B cell (primary cell): Measurements from ENCODE around the gene SNED1. TPM values are rescaled to one million over a fixed set of nuclear protein-coding genes. Genes with fewer than 3 reads are reported as not detected.

ENCODE experiments used
- ATAC-seq: fragments of 200-7000 bp; cut with Tn5 transposase; one replicate; pipeline ENCODE4 v1.10.0; 2021; ENCODE audit warnings: low read depth, mild to moderate bottlenecking, moderate number of reproducible peaks, moderate library complexity
- CTCF ChIA-PET: fragments of 350-600 bp; sonication (Branson Sonifier 250); formaldehyde crosslinking; loops from one replicate; lab custom pipeline; 2021; ENCODE audit warnings: antibody characterized with exemption, inconsistent platforms; lab: Charles Lee
- POLR2A ChIA-PET: fragments of 350-600 bp; sonication (Branson Sonifier 250); formaldehyde crosslinking; loops from one replicate; lab custom pipeline; 2021; ENCODE audit warnings: antibody characterized with exemption; lab: Charles Lee
- DNase-seq: peaks from one replicate; pipeline ENCODE4 v3.0.0; 2013
- H2AFZ ChIP-seq: 2 replicates; pipeline ENCODE4 v1.6.1; 2012; ENCODE audit warnings: mild to moderate bottlenecking, low read depth, low read length; ENCODE audit not compliant: insufficient read depth, poor library complexity, severe bottlenecking
- H3K27ac ChIP-seq, 2 donors: 1 replicate in 1 of 2; 2 replicates in 1 of 2; pipeline ENCODE4 v1.5.1; 2012 to 2013; ENCODE audit warnings: low read length in 2 of 2, mild to moderate bottlenecking in 2 of 2, moderate library complexity in 1 of 2
- H3K27me3 ChIP-seq, 4 experiments: fragments of 200-600 bp in 1 of 4; sonication (generic) in 1 of 4; replicated peaks in 1 of 4; 1 replicate in 2 of 4; 2 replicates in 2 of 4; pipeline versions ENCODE4 v1.6.1 to v1.7.0; 2013 to 2016; ENCODE audit warnings: low read length in 3 of 4, mild to moderate bottlenecking in 2 of 4, mixed read lengths in 1 of 4, moderate library complexity in 1 of 4; ENCODE audit not compliant: insufficient read depth in 4 of 4, control insufficient read depth in 3 of 4; ENCODE audit errors: control extremely low read depth in 1 of 4
- H3K36me3 ChIP-seq, 2 experiments: replicated peaks in 1 of 2; 1 replicate in 1 of 2; 2 replicates in 1 of 2; pipeline versions ENCODE4 v1.6.1 to v1.7.1; 2013; ENCODE audit warnings: low read length in 1 of 2; ENCODE audit not compliant: insufficient read depth in 2 of 2, control insufficient read depth in 1 of 2; ENCODE audit errors: control extremely low read depth in 1 of 2, extremely low read depth in 1 of 2
- H3K4me1 ChIP-seq, 2 donors: fragments of 200-600 bp in 1 of 2; sonication (generic) in 1 of 2; 1 replicate in 1 of 2; 2 replicates in 1 of 2; pipeline versions ENCODE4 v1.5.1 to v1.6.1; 2013 to 2017; ENCODE audit warnings: low read length in 2 of 2; ENCODE audit not compliant: control insufficient read depth in 2 of 2, insufficient read depth in 2 of 2
- H3K4me2 ChIP-seq: replicated peaks from 2 replicates; pipeline ENCODE3; 2012; ENCODE audit warnings: mild to moderate bottlenecking, low read depth, low read length; ENCODE audit not compliant: poor library complexity, severe bottlenecking
- H3K4me3 ChIP-seq, 5 experiments: fragments of 200-600 bp in 1 of 5; sonication (generic) in 1 of 5; 1 replicate in 3 of 5; 2 replicates in 2 of 5; pipeline versions ENCODE4 v1.5.1 to v1.7.0; 2011 to 2016; ENCODE audit warnings: low read length in 4 of 5, mild to moderate bottlenecking in 4 of 5, low read depth in 2 of 5, control low read depth in 1 of 5, moderate library complexity in 1 of 5; ENCODE audit not compliant: insufficient read depth in 1 of 5; ENCODE audit errors: control extremely low read depth in 1 of 5, extremely low read depth in 1 of 5
- H3K79me2 ChIP-seq: fragments of 200-600 bp; sonication (generic); one replicate; pipeline ENCODE4 v1.6.0; 2016; ENCODE audit warnings: low read length; ENCODE audit not compliant: control insufficient read depth, insufficient read depth
- H3K9ac ChIP-seq: fragments of 200-600 bp; sonication (generic); 2 replicates; pipeline ENCODE4 v1.6.1; 2017; ENCODE audit warnings: mild to moderate bottlenecking, low read length, moderate library complexity
- H3K9me3 ChIP-seq, 3 donors: one replicate each; pipeline versions ENCODE4 v1.6.1 to v1.7.1; 2013; ENCODE audit warnings: low read length in 2 of 3; ENCODE audit not compliant: control insufficient read depth in 2 of 3, insufficient read depth in 1 of 3; ENCODE audit errors: control extremely low read depth in 1 of 3
- H4K20me1 ChIP-seq: 2 replicates; pipeline ENCODE4 v1.6.0; 2012; ENCODE audit warnings: mild to moderate bottlenecking, low read length; ENCODE audit not compliant: insufficient read depth, control insufficient read depth, poor library complexity, severe bottlenecking
- H3K27ac Mint-ChIP-seq: one replicate; pipeline ENCODE4 v1.8.0; 2021; ENCODE audit warnings: mixed read lengths
- H3K27me3 Mint-ChIP-seq: one replicate; pipeline ENCODE4 v1.8.0; 2021; ENCODE audit warnings: mixed read lengths
- H3K4me1 Mint-ChIP-seq: one replicate; pipeline ENCODE4 v1.8.0; 2021; ENCODE audit warnings: mixed read lengths
- H3K4me3 Mint-ChIP-seq: one replicate; pipeline ENCODE4 v1.8.0; 2021; ENCODE audit warnings: mixed read lengths
- H3K9me3 Mint-ChIP-seq: one replicate; pipeline ENCODE4 v1.8.0; 2022; ENCODE audit warnings: mixed read lengths; ENCODE audit not compliant: insufficient read depth
- CTCF ChIP-seq: fragments of 200-600 bp; IDR thresholded peaks from one replicate; pipeline ENCODE4 v1.8.0; 2022; ENCODE audit warnings: antibody characterized with exemption, mild to moderate bottlenecking
- EZH2 ChIP-seq: IDR thresholded peaks from 2 replicates; pipeline ENCODE4 v1.6.1; 2012; ENCODE audit warnings: borderline replicate concordance, low read depth, mild to moderate bottlenecking, moderate library complexity, low read length; ENCODE audit not compliant: insufficient read depth, poor library complexity, severe bottlenecking
- WGBS: methylation state at CpG from one replicate; pipeline ENCODE4 v1.1.5; 2013; ENCODE audit warnings: missing lambda C conversion rate; ENCODE audit not compliant: insufficient coverage; 5-methylcytosine and 5-hydroxymethylcytosine counted together
- intact Hi-C: fragments of 100-400 bp; cut with micrococcal nuclease; formaldehyde crosslinking; loops from one replicate; pipeline ENCODE4 v1.10.0; 2022
- polyA plus RNA-seq: library from polyadenylated mRNA; depleted of rRNA; stranded (reverse); fragments of >200 nt; gene quantifications from 2 replicates; pipeline ENCODE4 v1.2.3, GENCODE V29; 2012
- total RNA-seq, 2 donors: library from RNA; stranded (reverse); fragments of 120-200 nt in 1 of 2; gene quantifications; 1 replicate in 1 of 2; 2 replicates in 1 of 2; pipeline versions ENCODE4 v1.2.3 to v1.2.4, GENCODE V29; 2013 to 2022

SNED1 gene
- total and polyA plus RNA-seq, 2 donors (not counting 1 experiment from before 2014, with no cell fraction given) = 25.5 to 336 TPM

GRCh38 chr2:241071677-241072111 lies 73.3 kb downstream of the SNED1 start:
- Histone ChIP-seq H3K36me3 (peaks cover 0 to 15% of the 10 kb centered on the region in 2 experiments), H3K4me3 (no peak overlapping the region), H3K27me3 (no peaks in the 10 kb centered on the region), H3K27ac (no peak overlapping the region), H3K9ac (no peak overlapping the region), H3K4me1 (no peaks in the 10 kb centered on the region), H3K4me2 (no peak overlapping the region), H3K79me2 (no peaks in the 10 kb centered on the region), H3K9me3 (no peaks in the 10 kb centered on the region), H2AFZ (no peak overlapping the region), H4K20me1 (no peaks in the 10 kb centered on the region)
- H3K27me3 Mint-ChIP-seq = no peaks in the 10 kb centered on the region
- no peak for ATAC-seq
- H3K9me3 Mint-ChIP-seq = no peaks in the 10 kb centered on the region
- TF ChIP-seq CTCF (no peak), EZH2 (no peak)
- H3K4me3 Mint-ChIP-seq = no peak overlapping the region
- 94% methylated on average over 14 of the region's 25 CpGs for WGBS
- ChIA-PET POLR2A (no interaction called here), CTCF (no interaction called here)
- no peak for DNase-seq
- H3K27ac Mint-ChIP-seq = no peak overlapping the region
- intact Hi-C loops = no loop called here
- H3K4me1 Mint-ChIP-seq = no peaks in the 10 kb centered on the region

GRCh38 chr2:241072151-241072550 lies 73.7 kb downstream of the SNED1 start:
- no peak for TF ChIP-seq EZH2
- no peak for TF ChIP-seq CTCF
- H3K36me3 ChIP-seq = peaks cover 0 to 15% of the 10 kb centered on the region in 2 experiments
- no peak overlapping the region for H2AFZ ChIP-seq
- no peaks in the 10 kb centered on the region for H3K27me3 Mint-ChIP-seq
- 96% methylated on average over 8 of the region's 9 CpGs for WGBS
- no peak for DNase-seq
- no peaks in the 10 kb centered on the region for H3K9me3 Mint-ChIP-seq
- H3K4me3 Mint-ChIP-seq = no peak overlapping the region
- no peaks in the 10 kb centered on the region for H3K9me3 ChIP-seq
- H3K27me3 ChIP-seq = no peaks in the 10 kb centered on the region
- ChIA-PET CTCF (interaction anchor here (2.3 kb wide), 1 partner anchor 89 kb away, joined by 7 read pairs; no protein-coding TSS in a partner anchor), POLR2A (no interaction called here)
- H3K4me1 Mint-ChIP-seq = no peaks in the 10 kb centered on the region
- no peak overlapping the region for H3K4me2 ChIP-seq
- no peak for ATAC-seq
- H3K4me1 ChIP-seq = no peaks in the 10 kb centered on the region
- H3K79me2 ChIP-seq = no peaks in the 10 kb centered on the region
- H3K4me3 ChIP-seq = no peak overlapping the region
- H3K27ac Mint-ChIP-seq = no peak overlapping the region
- H3K27ac ChIP-seq = no peak overlapping the region
- no peak overlapping the region for H3K9ac ChIP-seq
- intact Hi-C loops = no loop called here
- no peaks in the 10 kb centered on the region for H4K20me1 ChIP-seq
